DOHH2 (cell line): Measurements from ENCODE around the gene REC114.

ENCODE experiments used
- H3F3A ChIP-seq: fragments of 200-600 bp; sonication (generic), shearing (Covaris generic); 2 replicates; pipeline ENCODE4 v1.6.0; 2016; ENCODE audit warnings: antibody characterized with exemption, mild to moderate bottlenecking; ENCODE audit not compliant: control insufficient read depth, insufficient read depth
- H3K27ac ChIP-seq: fragments of 200-600 bp; sonication (generic); 2 replicates; pipeline ENCODE4 v1.5.1; 2014; ENCODE audit warnings: low read depth, mild to moderate bottlenecking, low read length, moderate library complexity
- H3K27me3 ChIP-seq: fragments of 200-600 bp; sonication (generic); 2 replicates; pipeline ENCODE4 v1.6.1; 2014; ENCODE audit warnings: mild to moderate bottlenecking, low read length, mixed read lengths; ENCODE audit not compliant: control insufficient read depth
- H3K36me3 ChIP-seq: fragments of 200-600 bp; sonication (generic); 2 replicates; pipeline ENCODE4 v1.6.1; 2014; ENCODE audit warnings: mild to moderate bottlenecking, low read length, moderate library complexity, mixed read lengths; ENCODE audit not compliant: control insufficient read depth
- H3K4me1 ChIP-seq: fragments of 200-600 bp; sonication (generic); 2 replicates; pipeline ENCODE4 v1.6.1; 2014; ENCODE audit warnings: mild to moderate bottlenecking, low read length, mixed read lengths; ENCODE audit not compliant: control insufficient read depth
- H3K4me2 ChIP-seq: fragments of 200-600 bp; sonication (generic); 2 replicates; pipeline ENCODE4 v1.6.0; 2014; ENCODE audit warnings: mild to moderate bottlenecking, low read length, moderate library complexity
- H3K4me3 ChIP-seq: fragments of 200-600 bp; sonication (generic); 2 replicates; pipeline ENCODE4 v1.5.1; 2014; ENCODE audit warnings: mild to moderate bottlenecking, low read length, mixed read lengths
- H3K79me2 ChIP-seq: fragments of 200-600 bp; sonication (generic); 2 replicates; pipeline ENCODE4 v1.6.1; 2014; ENCODE audit warnings: mild to moderate bottlenecking, low read length, mixed read lengths; ENCODE audit not compliant: control insufficient read depth
- H3K9me2 ChIP-seq: fragments of 200-600 bp; sonication (generic); replicated peaks from 2 replicates; pipeline ENCODE4 v1.6.1; 2014; ENCODE audit warnings: mild to moderate bottlenecking, low read length, mixed read lengths; ENCODE audit not compliant: control insufficient read depth
- H3K9me3 ChIP-seq: fragments of 200-600 bp; sonication (generic); 2 replicates; pipeline ENCODE4 v1.6.1; 2014; ENCODE audit warnings: antibody characterized with exemption, low read length, mixed read lengths; ENCODE audit not compliant: control insufficient read depth, insufficient read depth
- H4K20me1 ChIP-seq: fragments of 200-600 bp; sonication (generic); 2 replicates; pipeline ENCODE4 v1.6.0; 2014; ENCODE audit warnings: low read depth, mild to moderate bottlenecking, antibody characterized with exemption, low read length, moderate library complexity; ENCODE audit not compliant: control insufficient read depth, insufficient read depth
- EZH2phosphoT487 ChIP-seq: fragments of 200-600 bp; sonication (generic); IDR thresholded peaks from 2 replicates; pipeline ENCODE4 v1.6.1; 2017; ENCODE audit warnings: borderline replicate concordance, mild to moderate bottlenecking, antibody characterized with exemption, low read length, moderate library complexity, mixed read lengths
- TF ChIP-seq, protein P1 (sequence below): fragments of 200-600 bp; sonication (generic); IDR thresholded peaks from one replicate; pipeline ENCODE4 v1.5.1; 2014; ENCODE audit warnings: antibody characterized with exemption, mild to moderate bottlenecking, low read depth, low read length; ENCODE audit not compliant: poor library complexity, severe bottlenecking

The REC114 gene

DNA sequence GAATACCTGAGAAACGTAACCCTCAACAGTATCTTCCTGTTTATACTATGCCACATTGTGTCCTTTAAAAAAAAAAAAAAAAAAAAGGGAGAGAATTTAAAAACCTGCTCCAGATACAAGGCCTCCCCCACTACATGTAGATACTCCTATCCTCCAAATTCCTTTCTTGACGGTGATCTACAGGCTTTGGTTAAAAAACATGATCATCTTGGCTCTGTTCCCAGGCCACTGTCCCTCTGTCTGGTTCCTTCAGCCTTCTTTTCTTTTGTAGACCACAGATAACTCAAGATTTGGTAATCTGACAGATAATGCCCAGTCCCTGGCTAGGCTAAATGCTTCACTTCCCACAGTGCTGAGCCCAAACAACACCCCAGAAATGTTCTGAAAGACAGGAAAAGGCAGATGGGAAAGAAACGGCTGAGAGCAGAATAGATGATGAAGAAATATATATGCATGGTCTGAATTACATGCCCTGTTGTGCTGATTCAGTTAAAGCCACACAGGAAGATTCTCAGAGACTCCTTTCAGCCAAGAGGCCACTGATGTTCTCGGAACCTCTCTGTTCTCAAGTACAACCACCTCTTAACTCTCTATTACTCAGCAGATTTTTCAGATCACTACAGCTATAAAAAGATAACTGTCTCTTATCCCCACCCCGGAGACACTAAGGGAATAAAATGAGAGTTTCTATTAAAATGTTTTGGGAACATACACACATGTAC lies 141.9 kb downstream of the REC114 start:
- Histone ChIP-seq H3K27me3 (no peaks in the 10 kb centered on the region), H3K36me3 (peaks cover 70% of the 10 kb centered on the region), H3K27ac (no peak overlapping the region), H3K4me3 (no peak overlapping the region), H3K4me2 (no peak overlapping the region), H3F3A (no peaks in the 10 kb centered on the region), H3K9me3 (no peaks in the 10 kb centered on the region), H3K4me1 (no peaks in the 10 kb centered on the region), H3K79me2 (no peaks in the 10 kb centered on the region), H4K20me1 (no peaks in the 10 kb centered on the region), H3K9me2 (no peaks in the 10 kb centered on the region)
- TF ChIP-seq EZH2phosphoT487: no peak
- TF ChIP-seq, protein P1, sequence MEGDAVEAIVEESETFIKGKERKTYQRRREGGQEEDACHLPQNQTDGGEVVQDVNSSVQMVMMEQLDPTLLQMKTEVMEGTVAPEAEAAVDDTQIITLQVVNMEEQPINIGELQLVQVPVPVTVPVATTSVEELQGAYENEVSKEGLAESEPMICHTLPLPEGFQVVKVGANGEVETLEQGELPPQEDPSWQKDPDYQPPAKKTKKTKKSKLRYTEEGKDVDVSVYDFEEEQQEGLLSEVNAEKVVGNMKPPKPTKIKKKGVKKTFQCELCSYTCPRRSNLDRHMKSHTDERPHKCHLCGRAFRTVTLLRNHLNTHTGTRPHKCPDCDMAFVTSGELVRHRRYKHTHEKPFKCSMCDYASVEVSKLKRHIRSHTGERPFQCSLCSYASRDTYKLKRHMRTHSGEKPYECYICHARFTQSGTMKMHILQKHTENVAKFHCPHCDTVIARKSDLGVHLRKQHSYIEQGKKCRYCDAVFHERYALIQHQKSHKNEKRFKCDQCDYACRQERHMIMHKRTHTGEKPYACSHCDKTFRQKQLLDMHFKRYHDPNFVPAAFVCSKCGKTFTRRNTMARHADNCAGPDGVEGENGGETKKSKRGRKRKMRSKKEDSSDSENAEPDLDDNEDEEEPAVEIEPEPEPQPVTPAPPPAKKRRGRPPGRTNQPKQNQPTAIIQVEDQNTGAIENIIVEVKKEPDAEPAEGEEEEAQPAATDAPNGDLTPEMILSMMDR: no peak

DNA sequence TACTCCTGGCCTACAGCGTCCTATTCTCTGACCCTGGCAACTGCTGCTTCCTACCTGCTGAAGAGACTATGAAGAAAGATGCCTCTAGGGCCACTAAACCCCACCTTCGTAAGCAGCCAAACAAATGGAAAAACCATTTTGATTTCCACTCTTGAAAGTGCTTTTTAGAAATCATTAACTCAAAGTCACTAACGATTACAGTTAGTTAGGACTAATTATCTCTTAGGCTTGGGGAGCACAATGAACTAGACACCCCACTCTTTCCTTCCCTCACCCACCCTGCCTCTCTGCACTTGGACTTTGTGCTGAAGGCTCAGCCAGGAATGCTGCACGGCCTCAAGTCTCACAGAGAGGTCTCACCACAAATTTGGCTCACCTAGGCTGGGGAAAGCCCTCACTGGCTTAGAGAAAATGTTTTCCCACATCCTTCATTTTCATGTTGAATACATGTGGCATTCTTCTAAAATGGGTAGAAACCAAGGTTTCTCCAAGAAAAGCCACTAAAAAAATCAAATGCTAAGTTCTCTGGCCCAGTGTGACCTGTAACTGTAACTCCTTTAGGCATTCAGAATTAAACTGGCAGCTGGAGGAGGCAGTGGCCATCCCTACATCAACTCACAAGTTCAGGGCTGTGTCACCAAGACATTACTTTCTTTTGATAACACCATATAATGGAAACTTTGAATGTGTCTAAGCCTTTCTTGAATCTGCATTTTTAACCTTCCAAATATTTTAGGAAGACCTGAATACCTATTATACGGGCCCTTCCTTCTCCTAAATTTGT lies 143.1 kb downstream of the REC114 start:
- H3K27ac ChIP-seq: no peak overlapping the region
- H3K36me3 ChIP-seq: peaks cover 69% of the 10 kb centered on the region
- no peaks in the 10 kb centered on the region for H3F3A ChIP-seq
- no peaks in the 10 kb centered on the region for H3K9me3 ChIP-seq
- H3K79me2 ChIP-seq: no peaks in the 10 kb centered on the region; the same call in 1 of the 2 replicates
- no peak for TF ChIP-seq EZH2phosphoT487
- TF ChIP-seq, protein P1: no peak
- no peaks in the 10 kb centered on the region for H4K20me1 ChIP-seq
- H3K4me3 ChIP-seq: no peak overlapping the region
- H3K9me2 ChIP-seq: no peaks in the 10 kb centered on the region
- H3K27me3 ChIP-seq: no peaks in the 10 kb centered on the region
- H3K4me1 ChIP-seq: no peaks in the 10 kb centered on the region
- no peak overlapping the region for H3K4me2 ChIP-seq

DNA sequence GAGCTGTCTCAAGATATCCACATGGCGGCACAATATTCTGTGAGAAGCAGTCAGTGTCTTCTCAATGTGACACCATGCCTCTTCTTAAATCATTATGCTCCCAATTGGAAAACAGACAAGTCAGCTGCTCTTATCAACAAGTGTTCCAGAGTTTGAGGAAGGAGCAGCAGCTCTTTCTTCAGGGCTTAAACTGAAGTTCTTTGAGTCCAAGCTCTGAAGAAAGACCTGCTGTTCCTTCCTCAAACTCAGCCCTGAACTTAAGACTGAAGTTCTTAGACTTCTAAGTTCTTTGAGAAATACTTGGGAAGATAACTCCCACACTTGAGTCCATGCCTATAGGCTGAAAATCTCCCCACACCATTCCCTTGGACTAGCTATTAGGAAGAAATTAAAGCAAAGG lies 146.8 kb downstream of the REC114 start:
- no peak overlapping the region for H3K4me3 ChIP-seq
- H4K20me1 ChIP-seq: peaks cover 2% of the 10 kb centered on the region; the same call in 1 of the 2 replicates
- H3F3A ChIP-seq: no peaks in the 10 kb centered on the region
- H3K9me3 ChIP-seq: no peaks in the 10 kb centered on the region
- H3K9me2 ChIP-seq: no peaks in the 10 kb centered on the region
- no peaks in the 10 kb centered on the region for H3K27me3 ChIP-seq
- H3K4me1 ChIP-seq: no peaks in the 10 kb centered on the region
- TF ChIP-seq, protein P1: no peak
- TF ChIP-seq EZH2phosphoT487: no peak
- peaks cover 30% of the 10 kb centered on the region for H3K79me2 ChIP-seq
- H3K36me3 ChIP-seq: peaks cover 54% of the 10 kb centered on the region
- H3K27ac ChIP-seq: no peak overlapping the region
- H3K4me2 ChIP-seq: no peak overlapping the region
